Fibroblast of lung (primary cell): ENCODE results near the gene OS9. TPM values are rescaled to one million over a fixed set of nuclear protein-coding genes. Genes with fewer than 3 reads are reported as not detected.
A peak's percentile ranks its signal among the peaks of the same experiment; 100 is the strongest.

Experiments used
- DNase-seq, 2 donors: peaks; one replicate each; pipeline versions ENCODE4 v3.0.0 to v3.0.0-alpha.2; 2010; ENCODE audit warnings: low read depth in 2 of 2
- H2AFZ ChIP-seq: 2 replicates; pipeline ENCODE4 v1.5.1; 2012; ENCODE audit warnings: low read length, control low read depth, inconsistent platforms
- H3K27ac ChIP-seq: 2 replicates; pipeline ENCODE4 v1.5.1; 2011; ENCODE audit warnings: low read length, control low read depth; ENCODE audit not compliant: insufficient read depth
- H3K27me3 ChIP-seq: 2 replicates; pipeline ENCODE4 v1.5.1; 2011; ENCODE audit warnings: mild to moderate bottlenecking, low read length; ENCODE audit not compliant: control insufficient read depth, insufficient read depth
- H3K36me3 ChIP-seq: 2 replicates; pipeline ENCODE4 v1.5.1; 2011; ENCODE audit warnings: low read length; ENCODE audit not compliant: control insufficient read depth, insufficient read depth
- H3K4me1 ChIP-seq: 2 replicates; pipeline ENCODE4 v1.5.1; 2011; ENCODE audit warnings: low read length; ENCODE audit not compliant: control insufficient read depth, insufficient read depth; ENCODE audit errors: extremely low read depth
- H3K4me2 ChIP-seq: 2 replicates; pipeline ENCODE4 v1.5.1; 2011; ENCODE audit warnings: low read length, control low read depth; ENCODE audit not compliant: insufficient read depth; ENCODE audit errors: extremely low read depth
- H3K4me3 ChIP-seq, 4 experiments: fragments of 200-600 bp in 1 of 4; sonication (generic) in 1 of 4; replicated peaks in 1 of 4; 2 replicates each; pipeline ENCODE4 v1.5.1; 2011 to 2016; ENCODE audit warnings: low read length in 4 of 4, low read depth in 3 of 4, mild to moderate bottlenecking in 3 of 4, control low read depth in 2 of 4, inconsistent platforms in 1 of 4, mixed read lengths in 1 of 4; ENCODE audit not compliant: insufficient read depth in 1 of 4; ENCODE audit errors: control extremely low read depth in 1 of 4
- H3K79me2 ChIP-seq: 2 replicates; pipeline ENCODE4 v1.5.1; 2012; ENCODE audit warnings: mild to moderate bottlenecking, low read length, inconsistent platforms; ENCODE audit not compliant: control insufficient read depth, insufficient read depth
- H3K9ac ChIP-seq: 2 replicates; pipeline ENCODE4 v1.5.1; 2011; ENCODE audit warnings: mild to moderate bottlenecking, low read length, control low read depth; ENCODE audit not compliant: insufficient read depth
- H3K9me3 ChIP-seq: 2 replicates; pipeline ENCODE4 v1.5.1; 2012; ENCODE audit warnings: low read depth, low read length; ENCODE audit not compliant: control insufficient read depth, insufficient read depth
- H4K20me1 ChIP-seq: 2 replicates; pipeline ENCODE4 v1.5.1; 2011; ENCODE audit warnings: low read length; ENCODE audit not compliant: control insufficient read depth, insufficient read depth; ENCODE audit errors: extremely low read depth
- EZH2 ChIP-seq: IDR thresholded peaks from 2 replicates; pipeline ENCODE4 v1.5.1; 2012; ENCODE audit warnings: low read length, control low read depth, mild to moderate bottlenecking; ENCODE audit errors: missing control alignments
- polyA plus RNA-seq, 2 donors: library from polyadenylated mRNA; depleted of rRNA in 1 of 2; stranded (reverse) in 1 of 2; unstranded in 1 of 2; fragments of >200 nt; gene quantifications; 2 replicates each; pipeline ENCODE4 v1.2.1, GENCODE V29; 2011 to 2012; ENCODE audit warnings: missing spikeins in 1 of 2
- total RNA-seq: library from RNA; depleted of rRNA; stranded (reverse); fragments of >200 nt; gene quantifications from 2 replicates; pipeline ENCODE4 v1.2.1, GENCODE V29; 2014
- TF ChIP-seq, protein P1 (sequence below), 2 donors: IDR thresholded peaks in 1 of 2; conservative IDR thresholded peaks in 1 of 2; 1 replicate in 1 of 2; 2 replicates in 1 of 2; pipeline ENCODE4 v1.5.1; 2011 to 2012; ENCODE audit warnings: low read length in 2 of 2, control low read depth in 1 of 2, inconsistent platforms in 1 of 2, low read depth in 1 of 2, mild to moderate bottlenecking in 1 of 2

The OS9 gene
- total and polyA plus RNA-seq, 2 donors (not counting 1 experiment from before 2014, with no cell fraction given) = 170 to 316 TPM

- H2AFZ ChIP-seq = no peak within 1 kb of the TSS
- no peak within 1 kb of the TSS for H3K9ac ChIP-seq
- peaks cover 20% of the 10 kb centered on the region for H3K4me1 ChIP-seq
- no peaks in the 10 kb centered on the region for H3K9me3 ChIP-seq
- H3K4me3 ChIP-seq = peak within 1 kb of the TSS; percentile 21 to 50 (median 38)
- peaks cover 11% of the 10 kb centered on the region for H3K36me3 ChIP-seq
- TF ChIP-seq EZH2 = no peak
- TF ChIP-seq, protein P1, sequence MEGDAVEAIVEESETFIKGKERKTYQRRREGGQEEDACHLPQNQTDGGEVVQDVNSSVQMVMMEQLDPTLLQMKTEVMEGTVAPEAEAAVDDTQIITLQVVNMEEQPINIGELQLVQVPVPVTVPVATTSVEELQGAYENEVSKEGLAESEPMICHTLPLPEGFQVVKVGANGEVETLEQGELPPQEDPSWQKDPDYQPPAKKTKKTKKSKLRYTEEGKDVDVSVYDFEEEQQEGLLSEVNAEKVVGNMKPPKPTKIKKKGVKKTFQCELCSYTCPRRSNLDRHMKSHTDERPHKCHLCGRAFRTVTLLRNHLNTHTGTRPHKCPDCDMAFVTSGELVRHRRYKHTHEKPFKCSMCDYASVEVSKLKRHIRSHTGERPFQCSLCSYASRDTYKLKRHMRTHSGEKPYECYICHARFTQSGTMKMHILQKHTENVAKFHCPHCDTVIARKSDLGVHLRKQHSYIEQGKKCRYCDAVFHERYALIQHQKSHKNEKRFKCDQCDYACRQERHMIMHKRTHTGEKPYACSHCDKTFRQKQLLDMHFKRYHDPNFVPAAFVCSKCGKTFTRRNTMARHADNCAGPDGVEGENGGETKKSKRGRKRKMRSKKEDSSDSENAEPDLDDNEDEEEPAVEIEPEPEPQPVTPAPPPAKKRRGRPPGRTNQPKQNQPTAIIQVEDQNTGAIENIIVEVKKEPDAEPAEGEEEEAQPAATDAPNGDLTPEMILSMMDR (conservative IDR thresholded peaks at IDR 0.05 in 1 of 2, IDR thresholded peaks at IDR 0.05 in 1 of 2; ENCODE audit: low read depth in 1 of 2, low read length in 2 of 2) = no peak
- peak within 1 kb of the TSS; percentile 81 for H3K4me2 ChIP-seq
- no peaks in the 10 kb centered on the region for H4K20me1 ChIP-seq
- no peak within 1 kb of the TSS for H3K27ac ChIP-seq
- peaks cover 29% of the 10 kb centered on the region for H3K27me3 ChIP-seq
- peaks cover 5% of the 10 kb centered on the region for H3K79me2 ChIP-seq
- DNase-seq = peak; percentile 33
Measured at GRCh38 chr12:57766464-57767304, 72.8 kb downstream of the OS9 start, which contains the start of gene CYP27B1. TSS of gene CYP27B1 (minus strand) at chr12:57767078. CDS start at chr12:57767041, 37 bp downstream.

DNA sequence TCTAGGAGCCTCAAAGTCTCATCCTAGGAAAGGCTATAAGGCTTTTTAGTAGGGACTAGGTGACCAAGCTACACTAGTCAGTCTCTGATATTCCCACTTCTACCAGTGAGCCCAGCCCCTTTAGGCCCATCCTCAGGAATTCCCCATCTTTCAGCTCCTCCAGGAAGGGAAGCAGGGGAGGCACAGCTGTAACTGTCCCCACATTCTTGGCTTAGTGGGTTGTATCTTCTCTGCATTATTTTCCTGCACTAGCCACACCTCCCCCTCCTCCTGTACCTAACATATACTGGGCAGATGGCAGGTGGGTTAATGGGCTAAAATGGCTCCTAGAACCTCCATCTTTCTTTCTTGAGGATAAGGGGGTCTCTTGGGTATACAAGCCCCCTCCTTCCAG is 73.4 kb downstream of the OS9 start:
- no peak overlapping the region for H2AFZ ChIP-seq
- peaks cover 5% of the 10 kb centered on the region for H3K79me2 ChIP-seq
- DNase-seq = no peak
- H3K4me2 ChIP-seq = no peak overlapping the region
- H3K36me3 ChIP-seq = peaks cover 11% of the 10 kb centered on the region
- H3K9ac ChIP-seq = no peak overlapping the region
- no peak overlapping the region for H3K27ac ChIP-seq
- H3K9me3 ChIP-seq = no peaks in the 10 kb centered on the region
- TF ChIP-seq, protein P1 (conservative IDR thresholded peaks at IDR 0.05 in 1 of 2, IDR thresholded peaks at IDR 0.05 in 1 of 2; ENCODE audit: low read depth in 1 of 2, low read length in 2 of 2) = no peak
- no peak for TF ChIP-seq EZH2
- no peak overlapping the region for H3K4me3 ChIP-seq
- H3K4me1 ChIP-seq = peaks cover 20% of the 10 kb centered on the region
- no peaks in the 10 kb centered on the region for H4K20me1 ChIP-seq
- peaks cover 29% of the 10 kb centered on the region for H3K27me3 ChIP-seq

GRCh38 chr12:57767876-57768275 is 73.9 kb downstream of the OS9 start:
- DNase-seq = no peak
- Histone ChIP-seq H3K4me1 (peaks cover 20% of the 10 kb centered on the region), H3K9ac (no peak overlapping the region), H3K36me3 (peaks cover 11% of the 10 kb centered on the region), H4K20me1 (no peaks in the 10 kb centered on the region), H3K4me3 (no peak overlapping the region), H3K27me3 (peaks cover 29% of the 10 kb centered on the region), H3K79me2 (peaks cover 5% of the 10 kb centered on the region), H3K27ac (no peak overlapping the region), H3K9me3 (no peaks in the 10 kb centered on the region), H2AFZ (no peak overlapping the region), H3K4me2 (no peak overlapping the region)
- TF ChIP-seq, protein P1 (conservative IDR thresholded peaks at IDR 0.05 in 1 of 2, IDR thresholded peaks at IDR 0.05 in 1 of 2; ENCODE audit: low read depth in 1 of 2, low read length in 2 of 2) = no peak
- TF ChIP-seq EZH2 = no peak
